Measurements from ENCODE around the gene CENPC. TPM values are rescaled to one million over a fixed set of nuclear protein-coding genes. Genes with fewer than 3 reads are reported as not detected.
"Not testable (repeated sequence)": the region's sequence is repeated elsewhere in the genome, so short reads cannot be mapped to it uniquely, and the experiment has no call there.

Gene CENPC
- polyA plus RNA-seq, 4 donors, result 22.5 to 30.3 (median 28.5) TPM

- no peak for DNase-seq (ENCODE audit: low read depth in 4 of 4, low spot score in 3 of 4)
Measured at GRCh38 chr4:67554096-67554495, 8.8 kb upstream of the CENPC start.

- DNase-seq (ENCODE audit: low read depth in 4 of 4, low spot score in 3 of 4), result not testable (repeated sequence)
Measured at GRCh38 chr4:67552146-67552792, 7.0 kb upstream of the CENPC start.

GRCh38 chr4:67550857-67551256, 5.6 kb upstream of the CENPC start:
- DNase-seq (ENCODE audit: low read depth in 4 of 4, low spot score in 3 of 4), result no peak

- DNase-seq (ENCODE audit: low read depth in 4 of 4, low spot score in 3 of 4), result no peak
Measured at GRCh38 chr4:67550451-67550850, 5.1 kb upstream of the CENPC start.

GRCh38 chr4:67549123-67549522, 3.8 kb upstream of the CENPC start:
- DNase-seq (ENCODE audit: low read depth in 4 of 4, low spot score in 3 of 4), result no peak

GRCh38 chr4:67546971-67547370, 1.7 kb upstream of the CENPC start:
- DNase-seq (ENCODE audit: low read depth in 4 of 4, low spot score in 3 of 4), result no peak

GRCh38 chr4:67546004-67546356, 677 bp upstream of the CENPC start:
- DNase-seq (ENCODE audit: low read depth in 4 of 4, low spot score in 3 of 4), result no peak

GRCh38 chr4:67542076-67542475, 3.2 kb downstream of the CENPC start:
- no peak for DNase-seq (ENCODE audit: low read depth in 4 of 4, low spot score in 3 of 4)

GRCh38 chr4:67539830-67540229, 5.5 kb downstream of the CENPC start:
- no peak for DNase-seq (ENCODE audit: low read depth in 4 of 4, low spot score in 3 of 4)

- DNase-seq (ENCODE audit: low read depth in 4 of 4, low spot score in 3 of 4), result no peak
Measured at GRCh38 chr4:67535280-67535840, 9.9 kb downstream of the CENPC start.

- DNase-seq (ENCODE audit: low read depth in 4 of 4, low spot score in 3 of 4), result no peak
Measured at GRCh38 chr4:67533112-67533511, 12.2 kb downstream of the CENPC start.

- not testable (repeated sequence) for DNase-seq (ENCODE audit: low read depth in 4 of 4, low spot score in 3 of 4)
Measured at GRCh38 chr4:67532397-67532796, 12.9 kb downstream of the CENPC start.

GRCh38 chr4:67531379-67531962, 13.8 kb downstream of the CENPC start:
- DNase-seq (ENCODE audit: low read depth in 4 of 4, low spot score in 3 of 4), result no peak

GRCh38 chr4:67524140-67524539, 21.2 kb downstream of the CENPC start:
- not testable (repeated sequence) for DNase-seq (ENCODE audit: low read depth in 4 of 4, low spot score in 3 of 4)

GRCh38 chr4:67522851-67523671, 22.2 kb downstream of the CENPC start:
- no peak for DNase-seq (ENCODE audit: low read depth in 4 of 4, low spot score in 3 of 4)

GRCh38 chr4:67522230-67522629, 23.1 kb downstream of the CENPC start:
- DNase-seq (ENCODE audit: low read depth in 4 of 4, low spot score in 3 of 4), result no peak

GRCh38 chr4:67521506-67521905, 23.8 kb downstream of the CENPC start:
- no peak for DNase-seq (ENCODE audit: low read depth in 4 of 4, low spot score in 3 of 4)

GRCh38 chr4:67520141-67520540, 25.2 kb downstream of the CENPC start:
- DNase-seq (ENCODE audit: low read depth in 4 of 4, low spot score in 3 of 4), result no peak

- no peak for DNase-seq (ENCODE audit: low read depth in 4 of 4, low spot score in 3 of 4)
Measured at GRCh38 chr4:67512501-67512900, 32.8 kb downstream of the CENPC start.

- DNase-seq (ENCODE audit: low read depth in 4 of 4, low spot score in 3 of 4), result no peak
Measured at GRCh38 chr4:67500373-67500772, 44.9 kb downstream of the CENPC start.

- no peak for DNase-seq (ENCODE audit: low read depth in 4 of 4, low spot score in 3 of 4)
Measured at GRCh38 chr4:67499799-67500198, 45.5 kb downstream of the CENPC start.
